Activated CD4-positive, alpha-beta T cell treated with anti-CD3 and anti-CD28 coated beads, Interleukin-2, amount 10 ng/mL, durations not matched to agents 24 days and 14 days (primary cell): ENCODE data around the gene IQCB1. TPM values are rescaled to one million over a fixed set of nuclear protein-coding genes. Genes with fewer than 3 reads are reported as not detected.

Source experiments
- DNase-seq: peaks from one replicate; pipeline ENCODE4 v3.0.0; 2022
- H3K27ac Mint-ChIP-seq: one replicate; pipeline ENCODE4 v1.8.0; 2022; ENCODE audit warnings: mild to moderate bottlenecking, mixed read lengths
- H3K27me3 Mint-ChIP-seq: one replicate; pipeline ENCODE4 v1.8.0; 2022; ENCODE audit warnings: mixed read lengths
- H3K36me3 Mint-ChIP-seq: one replicate; pipeline ENCODE4 v1.8.0; 2022; ENCODE audit warnings: low read depth, mild to moderate bottlenecking, mixed read lengths
- H3K4me1 Mint-ChIP-seq: one replicate; pipeline ENCODE4 v1.8.0; 2021; ENCODE audit warnings: mixed read lengths
- H3K4me3 Mint-ChIP-seq: one replicate; pipeline ENCODE4 v1.8.0; 2022; ENCODE audit warnings: mild to moderate bottlenecking, moderate library complexity, mixed read lengths
- H3K9me3 Mint-ChIP-seq: one replicate; pipeline ENCODE4 v1.8.0; 2021; ENCODE audit warnings: mixed read lengths
- intact Hi-C: fragments of 100-400 bp; cut with micrococcal nuclease; formaldehyde crosslinking; loops from one replicate; pipeline ENCODE4 v1.15.1; 2023
- total RNA-seq: library from RNA; stranded (reverse); gene quantifications from 2 replicates; pipeline ENCODE4 v1.2.3, GENCODE V29; 2022

Gene IQCB1
- total RNA-seq, 1 donor from 2014 or later: 49.1 TPM

DNA sequence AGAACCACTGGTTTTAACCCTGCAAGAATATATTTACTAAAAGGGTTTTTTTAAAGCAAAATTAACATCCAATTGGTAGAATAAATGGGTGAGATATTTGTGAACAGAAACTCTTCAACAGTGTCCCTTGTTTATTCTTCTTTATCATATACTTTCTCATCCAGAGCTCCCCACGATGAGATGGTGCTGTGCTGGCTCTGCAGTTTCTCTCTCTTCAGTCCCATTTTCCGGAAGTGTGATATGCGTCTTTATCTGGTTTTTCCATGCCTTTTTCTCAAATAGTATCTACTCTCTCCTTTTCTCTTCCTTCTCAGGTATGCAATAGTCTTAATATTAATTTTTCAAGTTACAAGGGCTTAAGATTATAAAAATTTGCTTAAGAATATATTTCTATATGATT is 1.6 kb upstream of the IQCB1 start:
- Mint-ChIP-seq H3K9me3 (no peaks in the 10 kb centered on the region), H3K27ac (peak overlapping the region; percentile 96), H3K27me3 (no peaks in the 10 kb centered on the region), H3K4me1 (peaks cover 34% of the 10 kb centered on the region), H3K4me3 (peak overlapping the region; percentile 90), H3K36me3 (peaks cover 31% of the 10 kb centered on the region)
- no peak for DNase-seq
- intact Hi-C loops: loop anchor here (5.0 to 10.0 kb wide), 2 partner anchors 266 to 418 kb away; no protein-coding TSS in a partner anchor

DNA sequence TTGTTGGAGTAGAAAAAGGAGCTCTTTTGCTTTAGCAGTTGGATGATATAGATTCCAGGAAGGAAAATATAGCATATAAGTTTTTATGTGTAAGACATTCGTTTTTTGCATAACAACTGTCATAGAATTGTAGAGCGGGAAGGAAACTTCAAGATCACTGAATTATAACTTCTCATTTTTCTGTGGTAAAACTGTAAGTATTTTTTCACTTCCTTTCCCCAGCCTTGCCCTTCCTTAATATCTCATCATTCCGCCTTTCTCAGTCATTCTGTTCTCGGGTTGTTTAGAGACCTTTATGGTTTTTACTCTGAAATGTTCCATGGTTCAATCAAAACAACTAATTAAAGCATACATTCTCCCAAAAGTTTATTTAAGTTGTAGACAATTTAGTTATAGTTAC is 1.2 kb upstream of the IQCB1 start:
- peaks cover 36% of the 10 kb centered on the region for H3K4me1 Mint-ChIP-seq
- no peak for DNase-seq
- intact Hi-C loops: loop anchor here (5.0 to 10.0 kb wide), 2 partner anchors 266 to 419 kb away; no protein-coding TSS in a partner anchor
- peak overlapping the region; percentile 96 for H3K27ac Mint-ChIP-seq
- H3K36me3 Mint-ChIP-seq: peaks cover 34% of the 10 kb centered on the region
- no peaks in the 10 kb centered on the region for H3K27me3 Mint-ChIP-seq
- H3K9me3 Mint-ChIP-seq: no peaks in the 10 kb centered on the region
- H3K4me3 Mint-ChIP-seq: peak overlapping the region; percentile 90

DNA sequence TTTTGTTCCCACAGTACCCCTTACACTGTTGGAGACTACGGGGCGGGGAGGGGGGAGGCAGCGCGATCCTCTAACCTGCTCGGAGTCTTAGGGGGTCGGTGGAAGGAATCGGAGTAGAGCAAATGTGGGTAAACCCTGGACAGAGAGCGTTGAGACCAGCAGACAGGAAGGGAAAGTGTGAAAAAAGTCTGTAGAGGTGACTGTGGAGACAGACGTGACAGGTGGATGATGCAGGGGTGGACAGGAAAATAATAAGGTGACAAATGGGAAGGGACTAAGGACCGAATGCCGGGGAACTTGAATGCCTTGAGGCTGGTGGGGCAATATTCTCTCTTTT is 573 bp upstream of the IQCB1 start:
- Mint-ChIP-seq H3K36me3 (peaks cover 35% of the 10 kb centered on the region), H3K4me1 (peaks cover 41% of the 10 kb centered on the region), H3K9me3 (no peaks in the 10 kb centered on the region), H3K27me3 (no peaks in the 10 kb centered on the region), H3K4me3 (peak overlapping the region; percentile 90), H3K27ac (peak overlapping the region; percentile 96)
- DNase-seq: no peak
- intact Hi-C loops: loop anchor here (1.0 to 10.0 kb wide), 7 partner anchors 86 to 549 kb away; partner anchors contain the start of genes FAM162A, GOLGB1 and HCLS1

DNA sequence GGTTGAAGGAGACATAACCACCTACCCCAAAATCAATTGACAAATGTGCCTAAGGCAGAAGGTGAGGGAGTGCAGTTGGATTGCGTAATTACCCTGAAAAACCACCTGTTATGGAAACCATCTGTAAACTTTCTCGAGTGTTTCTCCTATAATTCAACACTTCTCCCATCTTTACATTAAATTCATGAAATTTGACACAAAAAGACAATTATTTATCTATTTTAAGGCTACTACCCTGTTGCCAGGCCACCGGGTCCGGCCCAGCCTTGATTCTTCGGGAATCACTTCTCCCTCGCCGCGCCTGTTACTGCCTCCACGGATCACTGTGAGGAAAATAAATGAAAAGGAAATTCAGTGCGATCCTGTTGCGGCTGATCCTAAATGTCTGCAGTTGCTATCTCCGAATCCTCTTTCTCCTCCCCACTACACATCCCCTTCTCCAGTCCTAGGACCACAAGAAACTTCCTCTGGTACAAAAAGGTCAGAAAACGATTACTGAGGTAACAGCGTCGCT is 646 bp downstream of the IQCB1 start:
- Mint-ChIP-seq H3K27ac (peak overlapping the region; percentile 96), H3K9me3 (no peaks in the 10 kb centered on the region), H3K36me3 (peaks cover 33% of the 10 kb centered on the region), H3K27me3 (no peaks in the 10 kb centered on the region), H3K4me1 (peaks cover 44% of the 10 kb centered on the region), H3K4me3 (peak overlapping the region; percentile 90)
- intact Hi-C loops: loop anchor here (2.0 to 10.0 kb wide), 2 partner anchors 421 to 551 kb away; partner anchors contain the start of gene FAM162A
- peak; percentile 69 for DNase-seq

DNA sequence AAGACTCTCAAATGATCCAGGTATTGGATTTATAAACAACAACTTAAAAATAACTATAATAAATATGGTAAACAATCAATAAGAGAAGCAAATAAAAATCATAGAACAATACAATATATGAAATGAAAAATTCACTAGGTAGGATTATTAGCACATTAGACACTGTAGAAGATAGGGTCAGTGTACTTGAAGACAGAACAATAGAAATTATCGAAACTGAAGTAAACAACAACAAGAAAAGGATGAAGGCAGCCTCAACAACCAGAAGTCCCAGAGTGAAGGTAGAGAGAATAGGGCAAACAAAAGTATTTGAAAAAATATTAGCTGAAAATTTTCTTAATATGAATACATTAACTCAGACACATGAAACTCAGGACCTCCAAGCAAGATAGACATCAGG is 11.9 kb downstream of the IQCB1 start:
- H3K4me3 Mint-ChIP-seq: no peak overlapping the region
- peaks cover 78% of the 10 kb centered on the region for H3K36me3 Mint-ChIP-seq
- intact Hi-C loops: no loop called here
- DNase-seq: no peak
- H3K9me3 Mint-ChIP-seq: peaks cover 17% of the 10 kb centered on the region
- no peaks in the 10 kb centered on the region for H3K27me3 Mint-ChIP-seq
- H3K4me1 Mint-ChIP-seq: peaks cover 14% of the 10 kb centered on the region
- no peak overlapping the region for H3K27ac Mint-ChIP-seq

DNA sequence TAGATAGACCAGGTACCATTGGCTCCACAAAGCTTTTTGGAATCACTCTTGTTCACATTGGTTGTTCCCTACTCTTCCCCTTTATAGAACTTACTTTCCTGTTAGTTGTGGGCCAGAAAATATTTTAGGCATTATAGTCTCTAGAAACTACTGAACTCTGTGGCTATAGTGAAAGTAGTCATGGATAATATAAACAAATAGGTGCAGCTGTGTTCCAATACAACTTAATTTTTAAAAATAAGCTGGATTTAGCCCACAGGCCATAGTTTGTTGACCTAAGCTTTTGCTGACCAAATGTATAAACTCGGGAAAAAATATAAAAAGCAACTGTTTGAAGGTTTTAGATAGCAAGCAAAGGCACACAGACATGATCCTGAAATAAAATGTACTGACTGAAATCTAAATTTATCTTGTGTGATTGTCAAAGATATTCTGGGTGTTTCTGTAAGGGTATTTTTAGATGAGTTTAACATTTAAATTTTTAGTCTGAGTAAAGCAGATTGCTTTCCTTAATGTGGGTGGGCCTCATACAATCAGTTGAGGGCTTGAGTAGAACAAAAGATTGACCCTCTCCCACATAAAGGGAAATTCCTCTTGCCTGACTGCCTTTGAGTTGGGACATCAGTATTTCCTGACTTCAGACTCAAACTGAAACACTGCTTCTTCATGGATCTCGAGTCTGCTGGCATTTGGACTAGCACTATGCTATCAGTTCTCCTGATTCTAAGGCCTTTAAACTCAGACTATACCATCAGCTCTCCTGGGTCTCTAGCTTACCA is 13.2 kb downstream of the IQCB1 start:
- H3K27ac Mint-ChIP-seq: no peak overlapping the region

DNA sequence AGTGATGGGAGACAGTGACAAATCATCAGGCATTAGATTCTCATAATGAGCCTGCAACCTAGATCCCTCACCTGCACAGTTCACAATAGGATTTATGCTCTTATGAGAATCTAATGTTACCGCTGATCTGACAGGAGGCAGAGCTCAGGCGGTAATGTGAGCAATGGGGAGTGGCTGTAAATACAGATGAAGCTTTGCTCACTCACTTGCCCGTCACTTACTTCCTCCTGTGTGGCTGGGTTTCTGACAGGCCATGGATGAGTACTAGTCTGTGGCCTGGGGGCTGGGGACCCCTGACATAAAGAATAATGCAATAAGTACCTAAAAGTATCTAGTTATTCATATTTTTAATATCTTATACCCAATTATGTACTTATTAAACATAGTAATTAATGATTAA is 15.6 kb downstream of the IQCB1 start:
- peaks cover 28% of the 10 kb centered on the region for H3K4me1 Mint-ChIP-seq
- no peaks in the 10 kb centered on the region for H3K27me3 Mint-ChIP-seq
- no peak overlapping the region for H3K4me3 Mint-ChIP-seq

More for the DNA sequence above, 13.2 kb downstream of the IQCB1 start:
- Mint-ChIP-seq H3K4me3 (no peak overlapping the region), H3K36me3 (peaks cover 77% of the 10 kb centered on the region), H3K27me3 (no peaks in the 10 kb centered on the region), H3K4me1 (peaks cover 19% of the 10 kb centered on the region), H3K9me3 (peaks cover 22% of the 10 kb centered on the region)
- intact Hi-C loops: no loop called here
- no peak for DNase-seq

DNA sequence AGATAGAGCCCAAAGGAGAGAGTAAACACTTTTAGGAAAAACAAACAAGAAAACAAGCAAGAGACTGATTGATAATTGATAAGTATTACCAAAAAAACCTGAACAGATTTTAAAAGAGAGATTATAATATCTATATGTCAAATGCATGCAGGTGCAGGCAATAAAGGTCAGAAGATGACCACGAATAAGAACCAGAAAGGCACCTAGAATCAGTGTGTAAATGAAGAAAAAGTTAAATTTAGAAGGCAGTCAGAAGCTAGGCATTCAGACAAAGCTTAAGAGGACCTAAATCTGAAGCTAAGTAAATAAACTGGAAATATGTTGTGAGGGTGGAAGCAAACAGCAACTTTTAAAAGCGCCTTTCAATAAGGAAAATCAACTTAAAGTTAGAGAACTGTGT is 16.3 kb downstream of the IQCB1 start:
- no peak for DNase-seq
- H3K4me1 Mint-ChIP-seq: peaks cover 32% of the 10 kb centered on the region
- H3K9me3 Mint-ChIP-seq: peaks cover 21% of the 10 kb centered on the region
- H3K4me3 Mint-ChIP-seq: no peak overlapping the region
- no peak overlapping the region for H3K27ac Mint-ChIP-seq
- no peaks in the 10 kb centered on the region for H3K27me3 Mint-ChIP-seq
- H3K36me3 Mint-ChIP-seq: peaks cover 80% of the 10 kb centered on the region
- intact Hi-C loops: no loop called here

More for the DNA sequence above, 15.6 kb downstream of the IQCB1 start:
- DNase-seq: no peak
- Mint-ChIP-seq H3K36me3 (peaks cover 79% of the 10 kb centered on the region), H3K27ac (no peak overlapping the region), H3K9me3 (peaks cover 22% of the 10 kb centered on the region)
- intact Hi-C loops: no loop called here

DNA sequence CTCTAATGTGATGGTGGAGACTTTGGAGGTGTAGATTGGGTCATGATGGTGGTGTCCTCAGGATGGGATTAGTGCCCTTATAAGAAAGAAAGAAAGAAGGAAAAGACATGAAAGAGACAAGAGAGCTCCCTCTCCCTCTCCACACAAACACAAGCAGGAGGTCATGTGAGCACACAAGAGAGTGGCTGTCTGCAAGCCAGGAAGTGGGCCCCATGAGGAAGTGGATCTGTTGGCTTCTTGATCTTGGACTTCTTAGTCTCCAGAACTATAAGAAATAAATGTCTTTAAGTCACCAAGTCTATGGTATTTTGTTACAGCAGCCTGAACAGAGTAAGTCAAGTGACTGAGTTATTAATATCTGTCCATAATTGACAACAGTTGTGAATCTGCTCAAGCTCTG is 17.1 kb downstream of the IQCB1 start:
- H3K27me3 Mint-ChIP-seq: no peaks in the 10 kb centered on the region
- no peak overlapping the region for H3K4me3 Mint-ChIP-seq
- H3K36me3 Mint-ChIP-seq: peaks cover 78% of the 10 kb centered on the region
- peaks cover 36% of the 10 kb centered on the region for H3K4me1 Mint-ChIP-seq
- intact Hi-C loops: no loop called here
- no peak for DNase-seq
- peaks cover 15% of the 10 kb centered on the region for H3K9me3 Mint-ChIP-seq
- no peak overlapping the region for H3K27ac Mint-ChIP-seq

DNA sequence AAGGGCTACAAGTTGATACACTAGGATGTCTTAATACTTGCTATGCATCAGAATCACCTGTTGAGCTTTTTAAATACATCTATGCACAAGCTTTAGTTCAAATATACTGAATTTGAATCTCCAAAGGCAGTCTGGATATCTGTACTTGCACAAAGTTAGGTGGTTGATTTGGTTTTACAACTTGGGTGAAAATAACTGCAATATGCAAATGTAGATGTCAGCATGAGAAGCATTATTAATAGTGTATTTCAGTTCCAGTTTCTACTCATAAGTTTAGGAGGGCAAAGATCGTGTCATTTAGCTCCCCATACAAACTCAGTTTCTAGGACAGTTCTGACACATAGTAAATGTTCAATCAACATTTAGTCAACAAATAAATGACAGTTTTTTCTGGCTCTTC is 25.6 kb downstream of the IQCB1 start:
- Mint-ChIP-seq H3K4me1 (peaks cover 15% of the 10 kb centered on the region), H3K4me3 (no peak overlapping the region), H3K36me3 (peaks cover 51% of the 10 kb centered on the region)

DNA sequence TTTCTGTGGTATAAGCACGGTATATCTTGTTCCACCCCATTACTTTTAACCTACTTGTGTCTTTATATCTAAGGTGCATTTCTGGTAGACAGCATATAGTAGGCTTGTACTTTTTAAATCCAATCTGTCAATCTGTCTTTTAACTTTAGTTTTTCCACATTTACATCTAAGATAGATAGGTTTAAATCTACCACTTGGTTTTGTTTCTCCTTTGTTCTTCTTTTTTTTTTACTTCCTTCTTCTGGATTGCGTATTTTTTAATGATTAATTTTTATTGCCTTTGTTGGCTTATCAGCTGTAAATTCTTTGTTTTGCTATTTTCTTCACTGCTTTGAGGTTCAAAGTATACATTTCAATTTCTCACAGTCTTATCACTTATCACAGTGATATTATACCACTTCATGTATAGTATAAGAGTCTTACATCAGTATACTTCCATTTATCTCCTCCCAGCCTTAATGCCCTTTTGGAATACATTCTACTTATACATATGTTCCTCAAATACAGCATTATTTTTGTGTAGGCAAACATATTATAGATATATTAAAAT is 31.0 kb downstream of the IQCB1 start:
- Mint-ChIP-seq H3K4me3 (no peak overlapping the region), H3K27ac (no peak overlapping the region), H3K36me3 (peaks cover 43% of the 10 kb centered on the region), H3K4me1 (peaks cover 5% of the 10 kb centered on the region), H3K9me3 (no peaks in the 10 kb centered on the region), H3K27me3 (no peaks in the 10 kb centered on the region)
- DNase-seq: no peak
- intact Hi-C loops: no loop called here

More for the DNA sequence above, 25.6 kb downstream of the IQCB1 start:
- Mint-ChIP-seq H3K27ac (no peak overlapping the region), H3K27me3 (no peaks in the 10 kb centered on the region), H3K9me3 (no peaks in the 10 kb centered on the region)
- intact Hi-C loops: loop anchor here (1.0 kb wide), 1 partner anchor 285 kb away; no protein-coding TSS in a partner anchor
- DNase-seq: no peak

DNA sequence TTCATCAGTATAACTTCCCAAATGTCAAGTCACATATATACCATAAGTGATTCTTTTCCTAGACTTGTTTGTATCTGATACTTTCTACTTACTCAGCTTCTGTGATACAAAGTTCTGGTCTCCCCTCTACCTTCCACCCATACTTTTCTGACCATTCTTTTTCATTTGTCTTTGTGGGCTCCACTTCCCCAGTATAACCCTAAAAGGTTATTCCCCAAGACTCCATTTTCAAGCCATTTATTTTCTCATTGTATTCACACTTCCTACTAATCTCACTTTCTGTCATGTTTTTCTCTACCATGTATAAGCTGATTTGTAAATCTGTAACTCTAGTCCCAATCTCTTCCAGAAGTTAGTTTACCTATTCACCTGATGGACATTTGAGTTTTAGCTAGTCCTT is 34.0 kb downstream of the IQCB1 start:
- Mint-ChIP-seq H3K27ac (no peak overlapping the region), H3K9me3 (no peaks in the 10 kb centered on the region), H3K4me3 (no peak overlapping the region), H3K36me3 (peaks cover 40% of the 10 kb centered on the region), H3K27me3 (no peaks in the 10 kb centered on the region), H3K4me1 (peaks cover 5% of the 10 kb centered on the region)
- no peak for DNase-seq
- intact Hi-C loops: no loop called here

DNA sequence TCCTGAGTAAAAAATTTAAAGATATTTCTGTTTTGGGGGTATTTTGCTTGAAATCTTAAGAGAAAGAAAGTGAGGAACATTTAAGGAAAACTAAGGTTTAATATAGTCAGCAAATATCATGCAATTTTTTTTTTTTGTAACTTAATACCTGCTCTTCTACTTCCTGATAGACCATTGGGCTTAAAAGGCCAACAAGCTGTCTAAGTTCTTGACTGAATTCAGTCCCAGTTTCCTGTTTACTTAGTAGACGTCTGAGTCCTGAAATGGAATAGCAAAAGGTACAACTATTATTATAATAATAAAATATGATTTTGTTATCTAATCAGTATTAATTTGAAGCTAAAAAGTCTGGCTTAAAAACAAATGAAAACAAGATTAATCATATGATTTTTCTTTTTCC is 37.9 kb downstream of the IQCB1 start:
- H3K36me3 Mint-ChIP-seq: peaks cover 35% of the 10 kb centered on the region
- H3K4me1 Mint-ChIP-seq: peaks cover 7% of the 10 kb centered on the region
- H3K9me3 Mint-ChIP-seq: no peaks in the 10 kb centered on the region
- no peak for DNase-seq
- no peaks in the 10 kb centered on the region for H3K27me3 Mint-ChIP-seq
- intact Hi-C loops: no loop called here
- no peak overlapping the region for H3K4me3 Mint-ChIP-seq
- no peak overlapping the region for H3K27ac Mint-ChIP-seq

DNA sequence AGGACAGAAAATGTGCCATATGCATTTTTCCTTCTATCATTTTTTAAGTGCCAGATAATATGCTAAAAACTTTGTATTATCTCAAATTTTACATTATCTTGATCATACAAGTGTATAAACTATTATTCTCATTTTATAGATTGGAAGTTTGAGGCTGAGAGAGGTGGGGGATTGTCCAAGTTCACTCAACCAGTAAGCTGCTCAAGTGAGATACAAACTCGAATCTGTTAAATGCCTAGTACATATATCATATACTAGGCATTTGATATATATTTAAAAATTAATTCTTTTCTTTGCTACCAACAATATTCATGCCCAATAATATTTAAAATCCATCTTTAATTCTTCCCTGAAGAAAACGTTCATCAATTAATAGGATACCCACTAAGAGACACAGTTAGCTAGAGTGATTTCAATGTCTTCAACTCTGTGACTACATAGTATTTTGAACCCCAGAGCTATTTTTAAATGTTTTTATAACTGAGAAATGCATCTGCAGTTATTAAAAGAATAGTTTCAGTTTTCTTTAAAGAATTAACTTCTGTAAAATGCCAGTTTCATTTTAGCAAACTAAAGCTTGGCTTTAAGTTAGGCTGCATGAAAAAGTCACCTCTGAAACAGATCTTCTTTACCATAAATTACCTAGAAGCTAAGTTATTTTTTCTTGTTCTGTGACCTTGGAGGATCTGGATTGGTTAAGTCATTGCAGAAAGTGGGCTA is 40.4 kb downstream of the IQCB1 start:
- Mint-ChIP-seq H3K27ac (no peak overlapping the region), H3K4me1 (peaks cover 2% of the 10 kb centered on the region), H3K27me3 (no peaks in the 10 kb centered on the region), H3K36me3 (peaks cover 37% of the 10 kb centered on the region), H3K9me3 (no peaks in the 10 kb centered on the region), H3K4me3 (no peak overlapping the region)
- intact Hi-C loops: no loop called here
- no peak for DNase-seq
